ENCODE measurements around the gene CHST15. TPM values are rescaled to one million over a fixed set of nuclear protein-coding genes. Genes with fewer than 3 reads are reported as not detected.

Gene CHST15
- under 1 TPM; 0.05 to 0.12 TPM for total RNA-seq

- POLR2A ChIA-PET, result no interaction called here
- intact Hi-C loops (cut with micrococcal nuclease), result loop anchor here (10.0 kb wide), 1 partner anchor 948 kb away; the partner anchor contains the start of gene HMX2
- no peaks in the 10 kb centered on the region for H3K4me1 Mint-ChIP-seq (ENCODE audit: low read depth)
- DNase-seq, result no peak
- CTCF ChIA-PET, result interaction anchor here (1.1 kb wide), 1 partner anchor 296 kb away, joined by 4 read pairs; no protein-coding TSS in a partner anchor
- H3K9me3 Mint-ChIP-seq, result peaks cover 4% of the 10 kb centered on the region
- no peaks in the 10 kb centered on the region for H3K36me3 Mint-ChIP-seq
- H3K4me3 Mint-ChIP-seq, result peak within 1 kb of the TSS; percentile 29
- H3K27ac Mint-ChIP-seq, result no peak within 1 kb of the TSS
- H3K27me3 Mint-ChIP-seq, result peaks cover 49% of the 10 kb centered on the region
Observed at GRCh38 chr10:124092860-124093773, at the start of gene CHST15. TSS of gene CHST15 (minus strand) at chr10:124093598. CDS start at chr10:124046212, 47,386 bp downstream.

- ChIA-PET CTCF (no interaction called here), POLR2A (no interaction called here)
- H3K36me3 Mint-ChIP-seq, result no peaks in the 10 kb centered on the region
- DNase-seq, result no peak
- H3K27ac Mint-ChIP-seq, result no peak overlapping the region
- intact Hi-C loops (cut with micrococcal nuclease), result no loop called here
- no peaks in the 10 kb centered on the region for H3K27me3 Mint-ChIP-seq
- no peak overlapping the region for H3K4me3 Mint-ChIP-seq
- H3K9me3 Mint-ChIP-seq, result peaks cover 5% of the 10 kb centered on the region
- H3K4me1 Mint-ChIP-seq (ENCODE audit: low read depth), result no peaks in the 10 kb centered on the region
Observed at GRCh38 chr10:124142960-124143359, 49.6 kb upstream of the CHST15 start.

GRCh38 chr10:124142006-124142739, 48.8 kb upstream of the CHST15 start:
- intact Hi-C loops (cut with micrococcal nuclease), result no loop called here
- POLR2A ChIA-PET, result no interaction called here
- Mint-ChIP-seq H3K27me3 (peaks cover 2% of the 10 kb centered on the region), H3K9me3 (peaks cover 5% of the 10 kb centered on the region), H3K36me3 (no peaks in the 10 kb centered on the region), H3K4me1 (ENCODE audit: low read depth) (no peaks in the 10 kb centered on the region), H3K4me3 (no peak overlapping the region), H3K27ac (no peak overlapping the region)
- DNase-seq, result no peak
- CTCF ChIA-PET, result interaction anchor here (0.6 kb wide), 1 partner anchor 98 kb away, joined by 3 read pairs; no protein-coding TSS in a partner anchor

GRCh38 chr10:124138883-124139348, 45.5 kb upstream of the CHST15 start:
- Mint-ChIP-seq H3K27me3 (peaks cover 2% of the 10 kb centered on the region), H3K27ac (no peak overlapping the region), H3K4me1 (ENCODE audit: low read depth) (no peaks in the 10 kb centered on the region), H3K4me3 (no peak overlapping the region), H3K9me3 (peaks cover 5% of the 10 kb centered on the region), H3K36me3 (no peaks in the 10 kb centered on the region)
- no peak for DNase-seq
- POLR2A ChIA-PET, result no interaction called here
- intact Hi-C loops (cut with micrococcal nuclease), result no loop called here
- CTCF ChIA-PET, result no interaction called here

- no peak overlapping the region for H3K4me3 Mint-ChIP-seq
- peaks cover 5% of the 10 kb centered on the region for H3K9me3 Mint-ChIP-seq
- CTCF ChIA-PET, result no interaction called here
- intact Hi-C loops (cut with micrococcal nuclease), result no loop called here
- H3K27me3 Mint-ChIP-seq, result peaks cover 2% of the 10 kb centered on the region
- H3K27ac Mint-ChIP-seq, result no peak overlapping the region
- no peak for DNase-seq
- H3K4me1 Mint-ChIP-seq (ENCODE audit: low read depth), result no peaks in the 10 kb centered on the region
- no peaks in the 10 kb centered on the region for H3K36me3 Mint-ChIP-seq
- POLR2A ChIA-PET, result no interaction called here
Observed at GRCh38 chr10:124138195-124138882, 44.9 kb upstream of the CHST15 start.

- intact Hi-C loops (cut with micrococcal nuclease), result no loop called here
- ChIA-PET CTCF (interaction anchor here (0.8 kb wide), 1 partner anchor 177 kb away, joined by 3 read pairs; no protein-coding TSS in a partner anchor), POLR2A (no interaction called here)
- Mint-ChIP-seq H3K36me3 (no peaks in the 10 kb centered on the region), H3K4me1 (ENCODE audit: low read depth) (no peaks in the 10 kb centered on the region), H3K27ac (no peak overlapping the region), H3K27me3 (peaks cover 2% of the 10 kb centered on the region), H3K4me3 (no peak overlapping the region), H3K9me3 (no peaks in the 10 kb centered on the region)
- no peak for DNase-seq
Observed at GRCh38 chr10:124134251-124134893, 41.0 kb upstream of the CHST15 start.

GRCh38 chr10:124132876-124133275, 39.5 kb upstream of the CHST15 start:
- Mint-ChIP-seq H3K36me3 (no peaks in the 10 kb centered on the region), H3K9me3 (no peaks in the 10 kb centered on the region), H3K27me3 (peaks cover 2% of the 10 kb centered on the region), H3K4me1 (ENCODE audit: low read depth) (no peaks in the 10 kb centered on the region), H3K27ac (no peak overlapping the region), H3K4me3 (no peak overlapping the region)
- DNase-seq, result no peak
- ChIA-PET CTCF (no interaction called here), POLR2A (no interaction called here)
- intact Hi-C loops (cut with micrococcal nuclease), result no loop called here

GRCh38 chr10:124132306-124132705, 38.9 kb upstream of the CHST15 start:
- H3K27ac Mint-ChIP-seq, result no peak overlapping the region
- intact Hi-C loops (cut with micrococcal nuclease), result no loop called here
- H3K4me3 Mint-ChIP-seq, result no peak overlapping the region
- ChIA-PET CTCF (no interaction called here), POLR2A (no interaction called here)
- no peaks in the 10 kb centered on the region for H3K27me3 Mint-ChIP-seq
- H3K9me3 Mint-ChIP-seq, result no peaks in the 10 kb centered on the region
- DNase-seq, result no peak
- H3K36me3 Mint-ChIP-seq, result no peaks in the 10 kb centered on the region
- no peaks in the 10 kb centered on the region for H3K4me1 Mint-ChIP-seq (ENCODE audit: low read depth)

GRCh38 chr10:124131172-124131571, 37.8 kb upstream of the CHST15 start:
- no peaks in the 10 kb centered on the region for H3K4me1 Mint-ChIP-seq (ENCODE audit: low read depth)
- H3K27me3 Mint-ChIP-seq, result no peaks in the 10 kb centered on the region
- no peak for DNase-seq
- H3K9me3 Mint-ChIP-seq, result no peaks in the 10 kb centered on the region
- CTCF ChIA-PET, result no interaction called here
- H3K4me3 Mint-ChIP-seq, result no peak overlapping the region
- no peak overlapping the region for H3K27ac Mint-ChIP-seq
- POLR2A ChIA-PET, result interaction anchor here (0.7 kb wide), 1 partner anchor 21 kb away, joined by 3 read pairs; no protein-coding TSS in a partner anchor
- H3K36me3 Mint-ChIP-seq, result no peaks in the 10 kb centered on the region
- intact Hi-C loops (cut with micrococcal nuclease), result no loop called here

GRCh38 chr10:124130198-124130900, 37.0 kb upstream of the CHST15 start:
- no peaks in the 10 kb centered on the region for H3K4me1 Mint-ChIP-seq (ENCODE audit: low read depth)
- no peaks in the 10 kb centered on the region for H3K36me3 Mint-ChIP-seq
- H3K4me3 Mint-ChIP-seq, result no peak overlapping the region
- DNase-seq, result no peak
- ChIA-PET CTCF (no interaction called here), POLR2A (interaction anchor here (0.7 kb wide), 1 partner anchor 22 kb away, joined by 3 read pairs; no protein-coding TSS in a partner anchor)
- intact Hi-C loops (cut with micrococcal nuclease), result no loop called here
- no peak overlapping the region for H3K27ac Mint-ChIP-seq
- H3K9me3 Mint-ChIP-seq, result no peaks in the 10 kb centered on the region
- H3K27me3 Mint-ChIP-seq, result no peaks in the 10 kb centered on the region

- DNase-seq, result no peak
- intact Hi-C loops (cut with micrococcal nuclease), result no loop called here
- no peak overlapping the region for H3K27ac Mint-ChIP-seq
- ChIA-PET CTCF (no interaction called here), POLR2A (no interaction called here)
- no peaks in the 10 kb centered on the region for H3K9me3 Mint-ChIP-seq
- no peak overlapping the region for H3K4me3 Mint-ChIP-seq
- H3K27me3 Mint-ChIP-seq, result no peaks in the 10 kb centered on the region
- no peaks in the 10 kb centered on the region for H3K36me3 Mint-ChIP-seq
- H3K4me1 Mint-ChIP-seq (ENCODE audit: low read depth), result no peaks in the 10 kb centered on the region
Observed at GRCh38 chr10:124129471-124129870, 36.1 kb upstream of the CHST15 start.
